GM21381 (cell line): ENCODE data around the gene RRAGD.
A peak's percentile ranks its signal among the peaks of the same experiment; 100 is the strongest.

Experiments used
- ATAC-seq: cut with Tn5 transposase; IDR thresholded peaks from one replicate; pipeline ENCODE4 v1.9.1; 2021; ENCODE audit warnings: mild to moderate bottlenecking, moderate library complexity; ENCODE audit not compliant: unreplicated experiment

The RRAGD gene

DNA sequence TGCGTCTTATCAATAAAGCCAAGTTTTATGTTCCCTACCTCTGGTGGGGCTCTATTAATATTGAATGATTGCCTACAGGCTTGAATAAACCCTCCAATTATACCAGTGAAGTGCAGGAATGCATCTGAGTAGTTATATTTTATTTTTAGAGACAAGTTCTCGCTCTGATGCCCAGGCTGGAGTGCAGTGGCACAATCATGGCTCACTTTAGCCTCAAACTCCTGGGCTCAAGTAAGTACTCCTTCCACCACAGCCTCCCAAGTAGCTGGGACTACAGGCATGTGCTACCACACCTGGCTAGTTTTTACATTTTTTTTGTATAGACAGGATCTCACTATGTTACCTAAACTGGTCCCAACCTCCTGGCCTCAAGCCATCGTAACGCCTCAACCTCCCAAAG lies 33.4 kb downstream of the RRAGD start:
- ATAC-seq = no peak

DNA sequence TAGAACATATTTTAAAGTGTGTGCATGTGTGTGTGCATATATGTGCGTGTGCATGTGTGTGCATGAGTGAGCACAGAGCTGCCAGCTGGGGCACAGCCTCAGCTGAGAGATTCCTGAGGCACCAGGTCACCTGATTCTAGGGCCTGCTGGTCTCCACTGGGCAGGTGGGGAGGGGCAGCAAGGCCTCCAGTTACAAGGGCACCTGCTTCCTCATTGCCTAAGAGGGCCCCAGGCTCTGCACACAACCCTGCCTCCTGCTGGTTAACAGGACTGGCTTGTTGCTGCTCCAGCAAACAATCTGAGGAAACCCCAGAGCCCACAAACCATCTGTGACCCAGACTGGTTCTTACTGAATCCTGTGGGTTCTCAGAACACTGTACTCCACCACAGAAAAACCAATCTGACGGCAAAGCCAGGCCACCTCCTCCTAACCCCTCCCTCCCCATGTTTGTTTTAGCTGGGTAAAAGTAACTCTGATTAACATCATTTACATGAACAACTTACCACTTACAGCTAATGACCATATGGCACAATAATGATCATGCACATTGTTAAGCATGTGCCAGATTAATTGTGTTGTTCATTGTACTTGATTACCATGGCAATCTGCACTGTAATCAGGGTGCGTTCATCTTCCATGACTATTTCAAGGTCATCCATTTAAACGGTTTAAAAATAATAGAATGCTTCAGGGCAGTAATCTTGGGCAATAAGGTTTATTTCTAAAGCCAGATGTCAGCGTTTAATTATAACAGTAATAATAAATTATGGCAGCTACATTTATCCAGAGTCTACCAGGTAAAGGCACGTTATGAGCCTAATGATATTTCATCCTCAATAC lies 36.4 kb downstream of the RRAGD start:
- peak; percentile 66 for ATAC-seq

DNA sequence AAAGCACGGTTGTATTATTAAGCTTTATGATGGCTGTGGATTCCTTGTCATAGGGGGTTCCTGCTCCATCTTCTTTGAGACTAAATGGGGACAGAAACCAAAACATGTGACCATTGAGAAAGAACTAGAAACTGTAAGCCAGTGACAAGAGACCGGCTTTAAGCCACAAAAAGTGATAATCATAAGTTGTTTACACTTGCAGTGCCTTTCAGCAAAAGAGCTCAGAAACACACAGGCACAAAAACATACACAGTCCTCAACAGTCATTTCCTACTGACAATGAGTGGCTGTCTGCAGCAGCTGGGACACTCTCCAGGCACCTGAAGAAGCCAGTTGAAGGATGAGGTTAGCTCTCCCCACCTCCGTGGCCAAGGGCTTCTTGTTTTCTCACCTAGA lies 39.6 kb downstream of the RRAGD start:
- ATAC-seq = peak; percentile 40

DNA sequence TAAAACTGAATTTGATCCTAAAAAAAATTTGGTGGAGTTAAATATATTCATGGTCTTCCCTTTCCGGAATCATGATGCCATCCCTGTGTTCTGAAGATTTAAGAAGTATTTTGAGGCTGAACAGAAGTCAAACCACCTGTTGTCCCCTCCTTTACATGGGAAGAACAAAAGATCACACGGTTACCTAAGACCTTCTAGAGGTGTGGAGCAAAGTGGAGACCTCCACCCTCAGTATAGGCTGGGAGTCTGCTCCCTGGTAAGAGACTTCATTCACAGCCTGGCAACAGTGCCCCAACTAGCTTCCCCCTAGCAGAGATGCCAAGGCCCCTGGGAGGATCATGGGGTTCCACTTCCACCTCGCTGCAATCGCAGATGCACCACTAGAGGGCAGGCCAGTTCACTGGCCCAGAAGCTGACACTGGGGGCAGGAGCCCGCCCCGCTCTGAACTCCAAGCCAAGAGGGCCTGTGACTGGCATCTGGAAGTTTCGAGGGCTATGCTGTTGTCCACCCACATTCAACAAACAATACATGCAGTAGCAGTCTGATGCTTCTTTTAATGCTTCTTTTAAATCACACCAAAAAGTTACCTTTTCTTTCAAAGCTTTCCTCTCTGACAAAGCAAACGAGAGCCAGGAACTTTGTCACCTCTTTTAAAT lies 40.1 kb downstream of the RRAGD start:
- peak; percentile 73 for ATAC-seq

DNA sequence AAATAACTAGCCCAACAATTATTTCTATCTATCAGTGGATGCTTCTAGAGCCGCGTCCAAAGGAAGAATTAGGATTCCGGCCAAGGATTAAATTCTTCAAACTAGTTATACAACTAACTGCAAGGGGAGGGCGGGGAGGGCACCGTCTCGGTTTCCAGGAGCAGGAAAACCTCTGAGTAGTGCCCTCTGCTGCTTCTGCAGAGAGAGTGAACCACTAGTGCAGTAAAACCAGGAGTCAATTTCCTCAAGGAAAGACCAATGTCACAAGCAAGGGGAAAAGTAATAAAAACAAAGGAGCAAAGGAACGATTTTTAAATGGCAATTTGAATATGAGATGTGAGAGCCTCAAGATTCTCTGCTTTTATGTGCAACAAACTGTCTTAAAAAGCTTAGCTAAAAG lies 43.1 kb downstream of the RRAGD start:
- ATAC-seq = no peak

DNA sequence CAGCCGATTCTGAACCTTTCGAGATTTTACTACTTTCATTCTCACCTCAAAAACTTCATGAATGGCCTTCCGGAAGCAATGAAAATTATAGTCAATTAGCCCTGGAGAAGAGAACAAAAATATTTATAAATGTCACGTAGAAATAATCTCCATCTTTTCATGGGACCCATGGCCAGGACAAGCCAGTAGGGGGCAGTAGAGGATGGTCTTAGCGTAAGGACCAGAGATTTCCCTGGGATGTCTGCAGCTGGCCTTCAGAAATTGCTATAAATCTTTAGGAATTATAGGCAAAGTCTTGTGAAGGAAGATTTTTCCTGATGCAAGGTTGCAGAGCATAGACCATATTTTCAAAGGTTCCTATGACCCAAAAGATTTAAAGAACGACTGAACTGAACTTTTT lies 44.0 kb downstream of the RRAGD start:
- no peak for ATAC-seq

DNA sequence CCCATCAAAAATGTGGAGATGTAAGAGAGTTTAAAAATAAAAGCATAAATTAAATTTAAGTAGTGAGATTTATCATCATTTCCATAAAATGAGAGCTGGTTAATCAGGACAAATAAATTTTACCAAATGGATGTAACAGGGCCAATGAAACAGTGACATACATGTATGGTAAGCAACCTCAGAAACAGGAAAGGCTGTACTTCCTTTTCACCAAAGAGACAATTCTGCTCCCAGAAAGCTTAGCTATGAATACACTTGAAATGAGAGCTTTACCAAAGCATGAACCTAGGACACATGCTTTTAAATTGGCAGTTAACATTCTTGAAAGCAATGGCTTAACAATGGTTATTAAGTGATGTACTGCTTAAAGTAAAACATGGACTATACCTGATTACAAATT lies 47.5 kb downstream of the RRAGD start:
- ATAC-seq = no peak

DNA sequence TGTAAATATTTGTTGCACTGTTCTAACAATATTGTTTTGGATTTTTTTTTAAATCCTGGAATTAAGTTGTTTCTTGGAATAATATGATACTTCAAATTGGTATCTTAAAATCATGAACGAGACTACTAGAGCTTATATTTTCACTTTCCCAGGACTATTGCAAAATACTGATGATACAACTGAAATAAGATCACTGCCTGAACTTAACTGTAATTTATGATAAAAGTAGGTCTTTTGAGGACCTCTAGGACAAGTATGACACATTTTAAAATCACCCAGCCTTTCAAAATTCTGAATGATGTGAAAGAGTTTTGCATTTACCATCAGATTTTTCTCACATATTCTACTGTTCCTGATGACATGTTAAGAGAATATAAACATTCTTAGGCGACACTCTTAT lies 50.9 kb downstream of the RRAGD start:
- no peak for ATAC-seq

DNA sequence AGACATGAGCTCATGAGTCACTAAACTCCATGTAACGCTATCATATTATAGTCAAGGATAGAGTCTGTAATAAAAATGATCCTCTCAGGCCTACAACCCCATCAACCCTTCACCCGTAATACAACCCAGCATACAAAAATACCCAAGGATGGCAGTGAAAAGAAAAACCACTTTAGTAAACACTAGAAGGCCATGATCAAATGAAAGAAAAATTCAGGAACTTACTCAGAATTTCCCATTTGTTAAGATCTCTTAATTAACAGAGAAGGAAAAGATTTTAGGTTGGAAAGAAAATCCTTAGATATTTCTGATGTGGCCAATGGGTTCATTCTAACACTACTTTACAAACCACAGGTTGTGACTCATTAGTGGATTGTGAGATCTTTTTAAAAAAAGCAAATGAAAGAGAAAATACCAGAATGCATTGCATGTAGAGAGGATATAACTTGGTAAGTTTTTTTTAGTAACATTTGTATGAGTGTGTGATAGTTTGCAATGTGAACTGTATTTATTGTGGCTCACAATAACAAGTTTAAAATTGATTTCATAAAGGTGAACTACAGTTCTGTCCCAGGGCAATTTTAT lies 51.6 kb downstream of the RRAGD start:
- ATAC-seq = peak; percentile 46

DNA sequence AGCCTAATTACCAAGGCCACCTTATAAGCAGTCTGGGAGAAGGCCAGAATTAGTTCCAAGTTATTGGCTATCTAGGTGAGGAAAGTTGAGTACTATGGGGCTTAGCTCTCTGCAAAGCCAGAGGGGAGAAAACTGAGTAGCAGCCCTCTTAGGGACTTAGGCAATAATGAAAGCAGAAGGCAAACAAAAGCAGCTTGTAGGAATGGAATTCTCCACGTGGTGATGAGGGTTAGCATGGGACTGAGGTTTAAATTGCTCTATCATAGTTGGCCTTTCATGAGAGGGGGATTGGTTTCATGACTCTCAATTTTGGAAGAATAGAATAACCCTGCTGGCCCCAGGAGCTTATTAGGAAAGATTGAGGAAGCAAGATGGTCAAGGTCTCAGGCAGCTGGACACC lies 52.5 kb downstream of the RRAGD start:
- no peak for ATAC-seq

DNA sequence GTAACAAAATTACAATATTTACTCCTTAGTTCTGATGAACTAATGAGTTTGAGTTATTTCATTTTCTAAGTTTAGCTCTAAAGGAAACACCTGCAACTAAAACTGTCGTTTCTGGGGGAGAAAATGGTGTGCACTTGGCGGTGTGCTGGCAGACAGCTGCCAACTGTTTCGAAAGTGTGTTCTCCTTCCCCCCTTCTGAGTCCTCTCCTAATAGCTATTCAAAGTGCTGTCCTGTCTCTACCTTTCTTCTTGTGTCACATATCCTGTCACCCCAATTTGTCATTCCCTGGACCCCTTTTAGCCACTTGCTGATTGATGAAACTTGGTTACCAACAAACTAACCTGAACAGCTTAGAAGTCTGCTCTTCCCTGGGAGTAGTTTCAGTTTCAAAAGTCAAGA lies 54.7 kb downstream of the RRAGD start:
- peak; percentile 47 for ATAC-seq

DNA sequence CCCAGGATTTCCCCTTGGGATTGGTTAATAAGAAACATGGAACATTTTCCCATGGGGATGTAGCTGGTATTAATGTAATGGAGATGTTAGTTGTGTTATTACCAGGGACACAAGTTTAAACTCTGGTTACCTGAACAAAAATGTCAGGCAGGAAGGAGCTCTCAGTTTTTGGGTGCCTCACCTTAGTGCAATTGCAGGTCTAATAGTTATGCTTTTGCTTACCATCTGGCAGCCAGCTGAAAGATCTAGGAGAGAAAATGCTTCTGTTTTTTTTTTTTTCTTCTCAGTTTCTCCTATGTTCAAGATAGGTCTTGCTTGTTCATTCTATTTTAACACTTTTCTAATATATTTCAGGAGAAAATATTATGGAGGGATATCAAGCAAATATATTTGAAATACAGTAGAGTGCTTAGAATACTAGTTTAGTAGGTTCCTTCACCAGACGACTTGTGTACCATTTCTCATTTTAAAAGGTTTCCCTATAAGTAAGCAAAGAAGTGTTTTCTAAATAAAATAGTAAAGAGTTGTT lies 55.4 kb downstream of the RRAGD start:
- ATAC-seq = no peak

DNA sequence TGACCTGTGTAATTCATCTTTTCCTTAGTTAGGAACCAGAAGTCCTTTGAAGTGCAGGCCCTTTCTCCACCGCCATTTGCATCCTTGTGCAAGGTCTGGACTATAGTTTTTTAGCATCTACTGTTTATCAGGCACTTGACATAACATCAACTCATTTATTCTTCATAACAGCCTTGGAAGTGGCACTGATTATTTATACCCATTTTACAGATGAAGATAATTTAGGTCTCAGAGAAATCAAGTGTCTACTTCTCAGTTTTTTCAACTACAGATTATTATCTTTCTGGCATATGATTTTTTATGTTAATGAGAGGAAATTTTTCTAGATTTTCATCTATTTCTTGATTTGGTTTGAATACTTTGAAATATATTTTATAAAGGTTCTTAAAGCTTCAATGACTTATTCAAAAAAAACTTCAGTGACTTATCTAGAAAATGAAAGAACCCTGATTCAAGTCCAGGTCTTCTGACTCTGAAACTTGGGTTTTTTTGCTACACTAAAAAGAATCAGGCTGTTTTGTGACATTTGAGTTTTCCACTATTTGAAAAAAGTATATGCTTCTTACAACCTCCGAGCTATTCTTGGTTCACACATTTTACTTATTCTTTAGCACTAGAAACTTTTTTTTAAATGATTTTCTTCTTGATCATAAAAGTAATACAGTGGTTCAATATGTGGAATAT lies 56.4 kb downstream of the RRAGD start:
- ATAC-seq = no peak

DNA sequence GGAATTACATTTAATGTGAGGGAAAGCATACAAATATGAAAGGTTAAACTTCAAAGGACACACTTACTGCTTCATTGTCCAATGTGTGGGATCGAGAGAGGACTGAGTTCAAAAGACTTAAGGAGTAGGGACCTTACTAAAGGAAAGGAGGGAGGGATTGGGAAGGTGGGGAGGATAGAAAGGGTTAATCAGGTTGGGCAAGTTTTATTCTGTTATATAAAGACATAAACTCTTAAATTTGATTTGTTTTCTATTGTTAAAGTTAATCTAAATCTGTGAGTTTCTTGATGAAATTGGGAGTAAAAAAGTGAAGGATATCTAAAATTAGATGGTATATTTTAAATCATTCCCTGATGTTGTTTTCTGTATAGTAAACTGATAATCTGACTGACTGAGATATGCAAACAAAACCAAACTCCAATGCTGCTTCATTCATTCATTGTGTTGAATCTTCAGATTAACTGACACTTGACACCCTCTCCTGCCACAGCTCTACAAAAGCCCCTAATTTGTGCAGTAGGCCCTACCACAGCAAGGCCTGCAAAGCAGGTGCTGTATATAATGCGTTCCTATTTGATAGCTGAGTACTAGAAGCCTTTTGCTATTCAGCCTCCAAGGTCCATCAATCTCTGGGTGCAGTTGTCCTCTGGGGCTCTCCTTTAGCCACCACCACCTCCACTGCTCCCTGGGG lies 58.2 kb downstream of the RRAGD start:
- ATAC-seq = no peak

DNA sequence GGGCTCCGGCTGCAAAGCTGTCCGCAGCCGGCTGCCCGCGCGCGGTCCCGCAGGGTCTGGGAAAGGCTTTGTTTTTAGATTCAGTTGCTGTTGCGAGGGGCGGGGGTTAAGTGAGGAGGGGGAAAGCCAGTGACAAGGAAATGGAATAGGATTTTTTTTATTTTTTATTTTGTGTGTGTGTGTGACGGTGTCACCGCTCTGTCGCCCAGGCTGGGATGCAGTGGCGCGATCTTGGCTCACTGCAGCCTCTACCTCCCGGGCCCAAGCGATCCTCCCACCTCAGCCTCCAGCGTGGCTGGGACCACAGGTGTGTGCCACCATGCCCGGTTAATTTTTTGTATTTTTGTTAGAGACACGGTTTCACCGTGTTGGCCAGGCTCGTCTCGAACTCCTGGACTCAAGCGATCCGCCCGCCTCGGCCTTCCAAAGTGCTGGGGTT lies 58.9 kb downstream of the RRAGD start:
- no peak for ATAC-seq

DNA sequence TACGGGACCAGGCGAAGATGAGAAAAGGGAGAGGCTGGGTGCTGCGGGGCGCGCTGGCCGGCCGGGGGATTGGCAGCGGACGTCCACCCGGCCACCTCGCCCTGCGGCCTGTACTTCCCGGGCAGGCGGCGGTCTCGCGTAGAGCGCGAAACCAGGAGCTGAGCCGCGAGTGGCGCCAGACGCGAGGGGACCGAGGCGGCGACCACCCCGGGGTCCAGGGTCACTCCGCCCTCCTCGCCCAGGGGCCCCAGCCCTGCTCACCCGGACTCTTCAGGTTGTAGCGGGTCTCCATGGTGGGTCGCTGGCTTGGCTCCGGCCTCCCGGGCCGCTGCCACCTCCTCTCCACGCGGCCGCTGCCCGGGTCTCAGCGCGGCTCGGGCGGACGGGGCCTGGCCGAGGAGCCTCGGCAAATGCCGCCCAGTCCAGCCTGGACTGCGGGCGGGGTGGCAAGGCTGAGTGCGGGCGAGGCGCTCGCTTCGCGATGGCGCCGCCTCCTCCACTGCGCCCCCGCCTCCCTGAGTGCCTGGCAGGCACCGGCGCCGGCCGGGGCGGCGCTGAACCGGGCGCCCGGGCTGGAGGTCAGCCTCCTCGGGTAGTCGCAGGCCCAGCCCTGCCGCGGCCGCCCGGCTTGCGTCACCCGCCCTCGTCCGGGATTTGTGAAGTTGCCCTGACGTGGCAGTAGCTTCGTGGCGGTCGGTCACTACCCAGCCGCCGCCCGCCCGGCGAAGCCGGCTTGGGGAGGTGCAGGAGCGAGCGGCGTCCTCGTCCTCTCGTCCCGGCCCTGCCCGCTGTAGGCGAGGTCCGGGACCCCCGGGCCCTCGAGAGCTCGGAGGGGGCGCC lies 59.6 kb downstream of the RRAGD start, which contains the start of gene UBE2J1:
TSS of gene UBE2J1 (minus strand) at position 445 of the 840 bp plus-strand sequence. CDS start at position 292, 153 bp downstream.
- peak; percentile 44 for ATAC-seq

DNA sequence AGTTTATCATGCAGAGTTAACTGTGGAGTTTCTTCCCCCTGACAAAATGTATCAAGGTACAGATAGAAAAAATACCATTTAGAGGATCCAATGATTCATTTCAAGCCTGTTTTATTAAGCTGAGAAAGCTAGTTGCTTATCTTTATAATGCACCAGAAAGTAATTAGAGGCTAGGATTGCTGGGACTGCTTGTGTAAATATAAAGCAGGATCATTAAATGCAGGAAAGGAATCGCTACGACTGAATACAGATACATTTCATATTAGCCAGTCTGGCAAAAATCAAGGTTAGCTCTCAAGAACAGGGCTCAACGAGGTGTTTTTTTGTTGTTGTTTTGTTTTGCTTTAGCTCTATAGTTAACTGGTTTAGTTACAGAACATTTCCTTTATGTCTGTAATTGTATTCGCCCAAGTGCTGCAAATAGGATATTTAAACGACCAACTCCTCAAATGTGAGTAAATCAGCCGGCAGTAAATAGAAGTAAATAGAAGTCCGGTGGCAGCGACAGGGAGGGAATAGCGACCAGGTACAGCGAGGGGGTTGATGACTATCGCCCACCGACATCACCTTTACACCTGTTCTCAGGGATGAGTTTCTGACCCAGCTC lies 60.3 kb downstream of the RRAGD start:
- ATAC-seq = no peak

DNA sequence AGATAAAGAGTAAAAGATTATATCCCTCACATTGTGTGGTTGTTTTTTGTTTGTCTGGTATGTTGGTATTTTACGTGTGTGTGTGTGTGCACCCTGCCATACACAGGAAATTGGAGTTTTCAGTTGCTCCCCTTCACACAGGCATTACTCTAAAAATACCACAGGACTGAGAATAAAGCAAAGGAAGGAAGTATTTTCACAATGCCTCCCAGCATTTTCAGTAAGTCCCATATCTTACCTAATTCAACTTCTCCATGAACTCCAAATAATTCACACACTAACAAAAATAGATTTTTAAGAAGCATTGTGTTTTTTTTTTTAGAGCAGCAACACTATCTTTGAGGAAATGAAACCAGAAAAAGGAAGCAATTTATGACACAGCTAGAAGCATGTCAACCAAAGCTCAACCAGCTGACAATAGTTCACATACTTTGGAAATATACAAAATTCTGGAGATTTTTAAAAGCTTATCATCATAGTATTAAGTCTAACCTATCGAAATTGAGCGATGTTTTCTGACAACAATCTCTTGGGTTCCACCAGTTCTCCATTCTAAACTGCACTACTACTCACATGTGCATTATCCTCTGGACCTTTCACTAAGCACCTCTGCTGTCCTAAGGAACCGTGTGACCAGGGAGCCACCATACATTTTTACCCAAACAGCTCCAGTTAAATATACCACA lies 61.6 kb downstream of the RRAGD start:
- ATAC-seq = peak; percentile 33

DNA sequence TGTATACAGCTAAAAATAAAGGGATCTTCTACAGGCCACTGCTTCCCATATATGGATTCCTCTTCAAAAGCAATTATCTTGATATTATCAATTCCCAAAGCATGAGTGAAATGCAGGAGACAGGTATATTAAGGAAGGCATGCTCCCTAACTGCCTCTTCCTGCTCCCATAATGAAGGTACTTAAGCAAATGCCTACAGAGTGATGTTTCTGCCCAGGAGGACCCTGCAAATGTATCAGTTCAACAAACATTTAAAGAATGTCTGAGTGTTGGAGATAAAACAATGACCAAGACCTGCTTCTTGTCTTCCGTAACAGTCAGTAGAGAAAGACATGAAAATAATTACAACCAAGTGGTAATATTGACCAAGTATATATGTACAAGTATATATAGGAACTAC lies 63.7 kb downstream of the RRAGD start:
- no peak for ATAC-seq
